DMS53 treated with DMSO at 0.1 percent for 48 hours (cell line): ENCODE measurements around the gene MYCBP.
"Not testable (repeated sequence)": the region's sequence is repeated elsewhere in the genome, so short reads cannot be mapped to it uniquely, and the experiment has no call there.

Experiments used
- DNase-seq: peaks from one replicate; lab custom pipeline; 2025; ENCODE audit not compliant: unreplicated experiment; lab: John Stamatoyannopoulos, UW

MYCBP gene

DNA sequence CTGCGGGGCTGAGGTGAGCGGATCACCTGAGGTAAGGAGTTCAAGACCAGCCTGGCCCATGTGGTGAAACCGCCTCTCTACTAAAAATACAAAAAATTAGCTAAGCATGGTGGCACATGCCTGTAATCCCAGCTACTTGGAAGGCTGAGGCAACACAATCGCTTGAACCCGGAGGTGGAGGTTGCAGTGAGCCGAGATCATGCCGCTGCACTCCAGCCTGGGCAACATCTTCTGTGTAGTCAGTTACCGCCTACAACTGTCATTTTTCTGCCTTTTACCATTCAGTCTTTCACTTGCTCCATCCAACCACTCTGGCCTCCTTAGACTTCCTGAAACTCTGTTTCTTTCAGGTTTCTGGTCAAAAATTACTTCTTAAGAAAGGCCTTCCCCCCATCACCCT is 2.2 kb downstream of the MYCBP start:
- no peak for DNase-seq

GRCh38 chr1:38867208-38867607 is 5.9 kb downstream of the MYCBP start:
- DNase-seq, result no peak

GRCh38 chr1:38865112-38865715 is 7.9 kb downstream of the MYCBP start:
- no peak for DNase-seq

DNA sequence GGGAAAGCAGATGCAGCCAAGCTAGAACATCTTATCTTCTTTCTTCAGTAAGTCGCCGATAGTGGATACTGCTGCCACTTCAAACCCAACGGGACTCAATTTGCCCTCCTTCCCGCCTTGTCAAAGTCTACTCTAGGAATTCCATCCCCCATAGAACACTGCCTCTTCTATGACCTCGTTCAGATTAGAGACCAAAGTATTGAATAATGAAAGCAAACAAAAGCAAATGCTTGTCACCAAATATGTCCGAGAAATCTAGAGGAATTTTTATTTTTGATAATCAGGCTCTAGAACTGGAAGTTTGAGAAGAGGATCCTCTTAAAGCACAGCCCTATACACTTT is 12.7 kb downstream of the MYCBP start:
- no peak for DNase-seq

DNA sequence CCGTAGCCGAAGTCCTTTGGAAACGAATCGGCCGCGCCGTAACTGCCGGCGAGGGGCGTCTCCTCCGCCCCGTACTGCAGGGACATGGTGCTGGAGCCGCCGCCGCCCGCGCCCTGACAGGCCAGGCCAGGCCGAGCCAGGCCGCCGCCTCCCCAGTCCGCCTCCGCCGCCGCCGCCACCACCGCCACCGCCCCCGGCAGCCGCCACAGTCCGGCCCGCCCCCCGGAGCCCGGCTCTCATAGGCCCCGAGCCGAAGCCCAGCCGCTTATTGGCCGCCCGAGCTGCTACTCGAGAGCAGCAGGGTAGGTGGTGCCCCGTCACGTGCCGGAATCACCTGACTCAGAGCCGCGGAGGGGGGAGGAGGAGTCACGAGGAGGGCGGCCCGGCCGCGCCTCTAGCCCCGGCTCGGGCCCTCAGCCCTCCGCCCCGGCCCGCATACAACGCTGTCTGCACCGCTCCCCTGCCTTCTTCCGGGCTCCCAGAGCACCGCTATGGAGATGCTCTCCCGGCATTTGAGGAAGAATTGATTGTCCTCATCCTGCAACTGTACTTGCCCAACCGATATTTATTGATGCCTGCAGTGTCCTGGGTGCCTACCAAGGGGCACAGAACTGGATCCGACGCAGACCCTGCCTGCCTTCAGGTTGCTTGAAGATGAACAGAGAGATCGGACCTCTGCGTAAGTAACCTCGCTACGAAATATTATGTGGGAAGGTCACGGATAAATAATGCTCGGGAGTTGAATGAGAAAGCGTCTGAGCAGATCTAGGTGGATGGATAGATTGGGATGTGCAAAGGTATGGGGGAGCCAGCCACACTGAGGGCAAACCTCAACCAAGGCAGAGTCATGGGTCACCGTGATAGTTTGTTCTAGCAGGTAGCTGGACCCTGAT is 13.3 kb downstream of the MYCBP start, which contains the start of gene RRAGC:
Gene RRAGC, minus strand, starts transcription at position 212 of the 893 bp plus-strand sequence. Its CDS starts 126 bp downstream, at position 86.
- DNase-seq, result peak; percentile 93

GRCh38 chr1:38858833-38859560 is 14.2 kb downstream of the MYCBP start:
- peak; percentile 25 for DNase-seq

DNA sequence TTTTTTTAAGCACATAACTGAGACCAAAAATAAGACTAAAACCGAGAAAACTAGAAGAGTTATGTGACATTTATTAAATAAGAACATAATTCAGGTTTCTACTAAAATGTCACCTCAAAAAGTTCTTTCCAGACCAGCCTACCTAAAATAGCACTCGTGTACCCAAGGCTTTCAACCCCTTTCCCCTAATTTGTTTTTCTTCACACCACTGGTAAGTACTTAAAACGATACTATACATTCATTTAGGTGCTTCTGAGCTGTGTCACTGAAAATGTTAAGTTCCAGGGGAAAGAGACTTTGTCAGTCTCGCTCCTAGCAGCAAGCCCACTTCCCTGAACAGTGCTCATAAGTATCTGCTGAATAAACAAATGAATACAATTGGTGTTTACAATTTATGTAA is 20.4 kb downstream of the MYCBP start:
- no peak for DNase-seq

DNA sequence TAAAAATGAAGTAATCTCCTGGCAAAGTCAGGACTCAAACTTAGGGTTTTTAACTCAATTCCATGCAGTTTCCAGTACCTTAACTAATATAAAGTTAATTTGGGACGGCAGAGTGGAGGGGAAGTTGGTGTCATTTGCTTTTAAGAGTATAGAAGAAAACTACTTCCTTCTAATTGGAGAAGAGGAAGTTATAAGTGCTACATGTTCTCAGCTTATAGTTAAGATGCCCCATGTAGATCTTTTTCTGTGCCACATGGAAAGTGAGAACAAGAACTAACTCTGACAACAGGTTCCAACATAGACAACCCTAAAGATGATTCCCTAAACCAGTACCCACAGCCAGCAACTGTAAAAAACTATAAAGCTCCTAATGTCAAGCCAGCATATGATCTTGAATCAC is 25.1 kb downstream of the MYCBP start:
- no peak for DNase-seq

- DNase-seq, result no peak
These were observed 26.9 kb downstream of the MYCBP start for GRCh38 chr1:38846210-38846609.

GRCh38 chr1:38845088-38845487 is 28.1 kb downstream of the MYCBP start:
- not testable (repeated sequence) for DNase-seq

- no peak for DNase-seq
These were observed 32.9 kb downstream of the MYCBP start for GRCh38 chr1:38840281-38840680.

DNA sequence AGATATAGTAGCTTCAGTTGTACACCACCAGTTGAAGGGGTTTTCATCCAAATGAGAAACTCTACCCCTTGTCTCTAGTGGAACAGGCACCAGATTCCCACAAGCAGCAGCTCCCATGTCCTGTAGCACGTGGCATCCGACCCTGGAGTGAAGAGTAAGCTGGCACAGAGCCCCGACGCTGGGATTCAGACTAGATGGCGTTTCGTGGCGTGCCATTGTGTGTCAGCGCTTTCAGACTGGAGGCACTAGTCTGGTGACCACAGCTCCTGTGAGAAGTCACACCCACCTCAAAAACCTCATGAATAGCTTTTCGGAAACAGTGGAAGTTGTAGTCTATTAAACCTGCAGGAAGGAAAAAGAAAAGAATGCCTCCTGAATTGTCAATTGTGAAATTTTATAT is 33.8 kb downstream of the MYCBP start:
- no peak for DNase-seq

- not testable (repeated sequence) for DNase-seq
These were observed 36.8 kb downstream of the MYCBP start for GRCh38 chr1:38836316-38836715.

GRCh38 chr1:38834937-38835827 is 38.0 kb downstream of the MYCBP start:
- peak; percentile 91 for DNase-seq

- no peak for DNase-seq
These were observed 38.8 kb downstream of the MYCBP start for GRCh38 chr1:38834221-38834782.

GRCh38 chr1:38833146-38833545 is 40.0 kb downstream of the MYCBP start:
- DNase-seq, result no peak

DNA sequence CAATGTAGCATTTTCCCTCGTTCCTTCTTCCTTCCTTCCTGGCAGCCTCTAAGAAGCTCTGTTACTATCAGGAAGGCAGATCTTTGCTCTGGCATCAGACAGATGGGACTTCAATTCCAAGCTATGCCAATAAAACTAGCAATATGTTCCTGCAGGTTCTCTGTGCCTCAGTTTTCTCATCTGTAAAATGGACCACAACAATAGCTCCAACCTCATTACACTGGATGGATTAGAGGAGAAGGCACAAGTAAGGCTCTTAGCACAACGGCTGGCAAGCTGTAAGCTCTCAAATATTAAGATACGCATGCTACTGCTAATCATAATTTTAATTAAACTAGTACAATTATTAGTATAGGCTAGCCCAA is 40.8 kb downstream of the MYCBP start:
- no peak for DNase-seq

GRCh38 chr1:38831731-38832369 is 41.3 kb downstream of the MYCBP start:
- no peak for DNase-seq

GRCh38 chr1:38829368-38829767 is 43.8 kb downstream of the MYCBP start:
- DNase-seq, result no peak

DNA sequence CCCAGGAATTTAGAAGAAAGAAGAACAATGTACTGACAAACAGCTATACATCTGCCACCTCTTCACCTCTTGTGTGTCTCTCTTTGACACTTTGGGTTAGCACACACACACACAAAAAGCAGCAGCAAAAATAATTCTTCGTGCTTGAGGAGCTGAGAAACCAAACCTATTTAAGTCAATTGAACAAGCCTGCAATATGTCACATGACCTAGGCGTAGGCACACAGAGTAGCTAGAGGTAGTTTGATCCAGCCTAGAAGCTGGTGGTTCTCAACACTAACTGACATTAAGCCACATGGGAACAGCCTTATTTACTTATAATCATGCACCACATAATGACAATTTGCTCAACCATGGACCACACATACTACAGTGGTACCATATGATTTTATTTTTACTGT is 45.8 kb downstream of the MYCBP start:
- DNase-seq, result no peak
